ENCODE data around the gene ITGA2B.
"Not testable (repeated sequence)": the region's sequence is repeated elsewhere in the genome, so short reads cannot be mapped to it uniquely, and the experiment has no call there.

ITGA2B gene

GRCh38 chr17:44369414-44370023 is 19.9 kb downstream of the ITGA2B start:
- not testable (repeated sequence) for DNase-seq (ENCODE audit: low read depth in 2 of 3, low spot score in 2 of 3)

DNA sequence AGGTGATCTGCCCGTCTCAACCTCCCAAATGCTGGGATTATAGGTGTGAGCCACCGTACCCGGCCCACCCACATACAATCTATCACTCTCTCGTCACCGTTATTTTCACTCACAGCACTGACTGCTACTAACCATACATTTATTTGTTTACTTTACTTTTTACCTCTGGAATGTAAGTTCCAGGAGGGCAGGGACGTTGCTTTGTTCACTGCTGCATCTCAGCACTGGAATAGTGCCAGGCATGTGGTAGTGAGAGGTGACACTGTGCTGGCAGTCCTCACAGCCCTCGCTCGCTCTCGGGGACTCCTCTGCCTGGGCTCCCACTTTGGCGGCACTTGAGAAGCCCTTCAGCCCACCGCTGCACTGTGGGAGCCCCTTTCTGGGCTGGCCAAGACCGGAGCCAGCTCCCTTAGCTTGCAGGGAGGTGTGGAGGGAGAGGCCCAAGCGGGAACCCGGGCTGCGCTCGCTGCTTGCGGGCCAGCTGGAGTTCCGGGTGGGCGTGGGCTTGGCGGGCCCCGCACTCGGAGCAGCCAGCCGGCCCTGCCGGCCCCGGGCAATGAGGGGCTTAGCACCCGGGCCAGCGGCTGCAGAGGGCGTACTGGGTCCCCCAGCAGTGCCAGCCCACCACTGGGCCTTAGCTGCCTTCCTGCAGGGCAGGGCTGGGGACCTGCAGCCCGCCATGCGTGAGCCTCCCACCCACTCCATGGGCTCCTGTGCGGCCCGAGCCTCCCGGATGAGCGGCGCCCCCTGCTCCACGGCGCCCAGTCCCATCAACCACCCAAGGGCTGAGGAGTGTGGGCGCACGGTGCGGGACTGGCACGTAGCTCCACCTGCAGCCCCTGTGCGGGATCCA is 20.8 kb downstream of the ITGA2B start:
- DNase-seq (ENCODE audit: low read depth in 2 of 3, low spot score in 2 of 3), result not testable (repeated sequence)

- no peak for DNase-seq (ENCODE audit: low read depth in 2 of 3, low spot score in 2 of 3)
Observed at GRCh38 chr17:44367231-44367979, 22.0 kb downstream of the ITGA2B start.

DNA sequence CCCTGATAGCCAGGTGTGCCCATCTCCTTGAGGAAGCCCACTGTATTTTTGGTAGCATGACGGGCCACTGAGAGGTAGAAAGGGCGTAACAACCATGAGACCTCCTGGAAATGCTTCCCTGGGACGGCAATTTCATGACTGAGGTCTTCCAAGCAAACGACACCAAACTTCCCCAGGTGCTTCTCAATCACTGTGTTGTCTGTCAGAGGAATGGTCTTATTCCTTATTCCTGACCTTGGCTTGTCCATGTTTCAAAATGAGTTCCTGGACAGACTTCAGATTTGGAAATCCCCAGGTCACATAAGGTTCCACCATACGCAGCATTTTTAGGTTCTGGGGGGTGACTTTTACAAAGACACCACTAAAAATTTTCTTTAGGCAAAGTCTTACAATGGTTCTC is 24.4 kb downstream of the ITGA2B start:
- not testable (repeated sequence) for DNase-seq (ENCODE audit: low read depth in 2 of 3, low spot score in 2 of 3)

DNA sequence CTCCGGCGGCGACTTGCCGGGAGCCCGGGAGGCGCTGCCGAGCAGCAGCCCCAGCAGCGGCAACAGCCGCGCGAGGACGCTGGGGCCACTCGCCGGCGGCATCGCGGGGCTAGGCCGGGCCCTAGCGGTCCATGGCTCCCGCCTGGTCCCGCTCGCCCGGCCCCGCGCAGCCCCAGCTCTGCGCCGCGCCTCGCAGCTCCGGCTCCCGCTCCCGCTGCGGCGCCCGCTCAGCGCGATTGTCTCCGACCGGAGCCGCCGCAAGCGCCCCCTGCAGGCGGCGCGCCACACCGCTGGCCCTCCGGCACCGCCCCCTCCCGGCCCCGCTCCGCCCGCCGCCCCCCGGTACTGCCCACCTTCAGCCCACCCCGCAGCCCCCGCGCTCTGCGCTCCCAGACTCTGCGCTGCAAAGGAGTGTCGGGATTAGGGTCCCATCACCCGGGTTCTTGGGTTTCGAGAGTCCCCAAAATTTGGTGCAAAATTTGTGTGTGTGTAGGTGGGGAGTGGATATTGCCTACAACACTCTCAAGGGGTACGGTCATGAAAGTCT is 25.8 kb downstream of the ITGA2B start, which contains the start of gene FAM171A2:
FAM171A2 (minus strand) TSS at position 241 of the 547 bp plus-strand sequence; CDS start at position 102, 139 bp downstream.
- DNase-seq (ENCODE audit: low read depth in 2 of 3, low spot score in 2 of 3), result peak in 1 of 3 experiments; percentile 37

DNA sequence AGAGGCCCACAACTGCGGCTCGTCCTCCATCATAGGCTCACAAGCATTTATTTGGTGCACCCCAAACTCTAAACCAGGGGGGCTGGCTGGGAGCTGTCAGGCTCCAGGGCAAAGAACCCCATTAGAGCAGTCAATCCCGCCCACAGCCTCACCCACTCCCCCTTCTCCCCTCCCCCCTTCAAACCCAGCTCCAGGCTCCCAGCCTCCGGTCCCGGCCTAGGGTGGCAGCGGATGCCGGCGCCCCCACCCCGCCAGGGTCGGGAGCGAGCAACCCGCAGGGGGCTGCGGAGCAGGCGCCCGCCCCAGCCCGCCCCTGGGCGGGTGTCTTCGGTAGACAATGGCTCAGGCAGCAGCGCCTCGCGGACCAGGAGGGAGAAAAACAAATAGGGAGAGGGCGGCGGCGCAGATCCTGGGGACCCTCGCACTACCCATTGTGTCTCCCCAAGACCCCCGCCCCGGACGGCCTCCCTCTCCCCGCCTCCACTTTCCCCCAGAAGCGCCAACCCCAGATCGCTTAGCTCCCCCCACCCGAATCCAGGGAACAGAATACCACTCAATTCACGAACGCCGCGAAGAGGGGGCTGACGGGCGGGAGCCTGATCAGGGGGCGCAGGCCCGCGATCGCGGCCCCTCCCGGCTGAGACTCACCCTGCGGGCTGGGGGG is 26.4 kb downstream of the ITGA2B start:
- no peak for DNase-seq (ENCODE audit: low read depth in 2 of 3, low spot score in 2 of 3)

- DNase-seq (ENCODE audit: low read depth in 2 of 3, low spot score in 2 of 3), result no peak
Observed at GRCh38 chr17:44362459-44362948, 26.9 kb downstream of the ITGA2B start.

DNA sequence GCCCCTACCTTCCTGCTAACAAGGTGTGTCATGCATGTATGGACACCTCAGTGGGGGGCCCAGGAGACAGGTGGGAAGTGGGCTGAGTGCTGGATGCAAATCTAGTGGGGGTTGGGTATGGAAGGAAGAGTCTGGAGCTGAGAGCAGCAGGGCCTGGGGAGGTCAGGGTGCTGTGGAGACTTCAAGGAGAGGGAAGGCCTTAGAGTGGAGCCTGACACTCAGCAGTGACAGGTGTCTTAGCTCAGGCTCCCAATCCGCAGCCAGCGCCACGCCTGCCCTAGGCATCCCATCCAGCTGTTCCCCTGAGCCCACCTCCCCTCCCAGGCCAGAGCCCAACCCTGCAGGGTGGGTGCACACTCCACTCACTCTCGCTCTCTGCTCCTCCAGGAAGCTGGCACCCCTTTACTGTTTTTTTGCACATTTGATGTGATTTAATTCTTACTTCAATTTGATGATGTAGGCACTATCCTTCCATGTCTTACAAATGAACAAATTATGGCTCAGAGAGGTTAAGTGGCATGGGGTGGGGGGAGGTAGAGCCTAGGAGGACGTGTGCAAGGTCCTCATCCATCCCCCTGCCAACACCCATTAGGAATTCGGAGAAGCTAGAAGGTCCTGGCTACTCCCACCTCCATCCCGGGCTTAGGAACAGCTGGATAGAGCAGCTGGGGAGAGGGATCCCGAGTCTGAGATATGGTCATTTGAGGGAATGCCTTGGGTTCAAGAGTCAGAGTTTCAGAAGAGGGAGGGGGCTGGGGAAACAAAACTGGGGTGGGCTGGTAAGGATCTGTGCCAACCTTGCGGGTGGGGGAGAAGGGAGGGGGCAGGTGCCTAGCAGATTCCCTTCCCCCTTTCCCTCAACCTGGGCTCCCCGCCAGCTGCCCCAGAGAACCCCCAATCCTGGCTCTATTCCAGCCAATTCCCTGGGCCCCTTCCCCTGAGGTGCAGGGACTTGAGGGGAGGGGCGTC is 27.9 kb downstream of the ITGA2B start:
- no peak for DNase-seq (ENCODE audit: low read depth in 2 of 3, low spot score in 2 of 3)

DNA sequence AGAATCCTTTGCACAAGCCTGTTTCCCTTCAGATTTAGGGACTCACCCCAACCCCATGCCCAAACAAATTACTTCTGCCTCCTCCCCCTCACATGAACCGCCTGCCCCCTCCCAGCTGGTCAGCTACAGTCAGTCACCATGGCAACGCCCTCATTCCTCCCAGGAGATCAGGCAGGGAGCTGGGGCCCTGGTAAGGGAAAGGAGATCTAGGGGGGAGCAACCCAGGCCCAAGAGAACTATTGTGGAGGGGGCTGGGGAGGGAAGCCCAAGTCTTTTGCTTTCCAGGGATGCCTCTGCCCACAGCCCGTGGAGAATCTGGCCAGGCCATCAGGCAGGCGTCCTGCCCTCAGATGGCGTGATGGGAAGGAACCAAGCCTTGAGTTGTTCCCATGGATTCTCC is 28.6 kb downstream of the ITGA2B start:
- DNase-seq (ENCODE audit: low read depth in 2 of 3, low spot score in 2 of 3), result no peak

- DNase-seq (ENCODE audit: low read depth in 2 of 3, low spot score in 2 of 3), result no peak
Observed at GRCh38 chr17:44360144-44360533, 29.3 kb downstream of the ITGA2B start.

- no peak for DNase-seq (ENCODE audit: low read depth in 2 of 3, low spot score in 2 of 3)
Observed at GRCh38 chr17:44359458-44360143, 29.8 kb downstream of the ITGA2B start.

- DNase-seq (ENCODE audit: low read depth in 2 of 3, low spot score in 2 of 3), result no peak
Observed at GRCh38 chr17:44359006-44359405, 30.4 kb downstream of the ITGA2B start.

- no peak for DNase-seq (ENCODE audit: low read depth in 2 of 3, low spot score in 2 of 3)
Observed at GRCh38 chr17:44358066-44358465, 31.4 kb downstream of the ITGA2B start.

DNA sequence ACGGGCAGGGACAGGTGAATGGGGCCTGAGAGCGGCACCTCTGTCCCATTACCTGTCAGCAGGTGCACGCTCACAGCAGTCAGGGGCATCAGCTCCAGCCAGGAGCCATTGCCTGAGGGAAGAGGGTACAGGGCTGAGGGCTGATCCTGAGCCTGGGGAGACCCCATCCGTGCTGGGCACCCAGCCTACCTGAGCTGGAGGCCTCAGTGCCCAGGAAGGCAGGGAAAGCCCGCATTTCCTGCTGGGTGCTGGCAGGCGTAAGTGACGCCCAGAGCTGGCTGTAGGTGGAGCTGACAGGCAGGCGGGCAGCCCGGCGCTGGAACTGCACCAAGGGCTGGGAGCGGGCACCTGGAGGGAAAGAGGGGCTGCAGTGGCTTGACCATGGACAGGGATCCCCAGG is 33.2 kb downstream of the ITGA2B start:
- no peak for DNase-seq (ENCODE audit: low read depth in 2 of 3, low spot score in 2 of 3)

DNA sequence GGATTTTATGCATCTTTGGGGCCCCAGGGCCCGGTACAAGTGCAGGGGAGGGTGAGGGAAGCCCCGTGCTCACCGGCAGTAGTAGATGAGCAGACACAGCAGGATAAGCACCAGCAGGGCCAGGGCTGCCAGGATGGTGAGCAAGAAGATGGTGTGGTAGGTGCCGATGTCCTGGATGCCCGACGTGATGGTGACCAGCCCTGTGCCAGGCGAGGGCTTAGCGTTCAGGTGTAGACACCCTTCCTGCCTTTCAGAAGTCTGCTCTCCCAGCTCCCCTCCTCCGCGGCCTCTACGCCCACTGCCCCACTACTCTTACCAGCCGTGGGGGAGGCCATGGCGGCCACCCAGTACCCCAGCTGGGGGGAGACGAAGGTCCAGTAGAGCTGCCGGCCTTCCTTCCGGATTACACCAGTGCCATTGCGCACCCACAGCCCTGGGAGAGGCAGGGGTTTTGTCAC is 33.8 kb downstream of the ITGA2B start:
- no peak for DNase-seq (ENCODE audit: low read depth in 2 of 3, low spot score in 2 of 3)

DNA sequence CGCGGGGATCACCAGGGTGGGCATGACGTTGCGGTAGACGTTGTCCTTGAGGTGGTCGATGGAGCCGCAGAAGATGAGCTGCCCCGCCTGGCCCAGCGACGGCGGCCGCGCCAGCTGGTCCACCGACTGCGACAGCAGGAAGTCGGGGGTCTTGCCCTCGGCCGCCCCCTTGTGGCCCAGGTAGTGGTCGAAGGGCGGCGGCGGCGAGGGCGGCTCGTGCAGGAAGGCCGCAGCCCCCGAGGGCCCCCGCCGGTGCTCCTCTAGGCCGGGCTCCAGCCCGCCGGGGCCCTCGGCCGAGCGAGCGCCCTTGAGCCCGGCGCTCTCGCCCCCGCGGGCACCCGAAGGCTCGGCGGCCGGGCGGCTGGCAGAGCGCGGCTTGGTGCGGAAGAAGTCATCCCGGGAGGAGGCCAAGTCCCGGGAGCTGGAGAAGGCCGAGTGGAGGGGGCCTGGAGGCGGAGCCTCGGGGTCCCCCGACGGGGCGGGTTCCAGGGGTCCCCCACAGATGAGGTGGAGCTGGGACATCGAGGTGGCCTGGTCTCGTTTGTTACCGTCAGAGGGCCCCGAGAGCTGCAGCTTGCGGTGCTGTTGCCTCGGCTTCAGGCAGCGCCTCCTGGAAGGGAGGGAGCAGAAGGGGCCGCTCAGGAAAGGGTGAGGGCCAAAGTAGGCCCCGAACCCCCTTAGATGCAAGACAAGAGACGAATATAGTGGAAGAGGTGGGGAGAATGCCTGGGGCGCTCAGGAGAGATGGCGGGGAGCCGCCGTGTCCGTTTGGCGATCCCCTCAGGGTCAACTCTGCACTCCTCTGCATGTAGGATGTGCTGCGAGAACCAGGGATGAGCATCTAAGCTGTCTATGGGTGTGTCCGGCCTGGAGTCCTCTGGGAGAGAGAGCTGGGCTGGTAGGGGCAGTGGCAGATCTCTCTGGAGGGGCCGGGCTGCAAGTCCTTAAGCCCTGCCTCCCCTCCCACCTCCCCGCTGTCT is 34.6 kb downstream of the ITGA2B start:
- peak in 1 of 3 experiments; percentile 46 for DNase-seq (ENCODE audit: low read depth in 2 of 3, low spot score in 2 of 3)

DNA sequence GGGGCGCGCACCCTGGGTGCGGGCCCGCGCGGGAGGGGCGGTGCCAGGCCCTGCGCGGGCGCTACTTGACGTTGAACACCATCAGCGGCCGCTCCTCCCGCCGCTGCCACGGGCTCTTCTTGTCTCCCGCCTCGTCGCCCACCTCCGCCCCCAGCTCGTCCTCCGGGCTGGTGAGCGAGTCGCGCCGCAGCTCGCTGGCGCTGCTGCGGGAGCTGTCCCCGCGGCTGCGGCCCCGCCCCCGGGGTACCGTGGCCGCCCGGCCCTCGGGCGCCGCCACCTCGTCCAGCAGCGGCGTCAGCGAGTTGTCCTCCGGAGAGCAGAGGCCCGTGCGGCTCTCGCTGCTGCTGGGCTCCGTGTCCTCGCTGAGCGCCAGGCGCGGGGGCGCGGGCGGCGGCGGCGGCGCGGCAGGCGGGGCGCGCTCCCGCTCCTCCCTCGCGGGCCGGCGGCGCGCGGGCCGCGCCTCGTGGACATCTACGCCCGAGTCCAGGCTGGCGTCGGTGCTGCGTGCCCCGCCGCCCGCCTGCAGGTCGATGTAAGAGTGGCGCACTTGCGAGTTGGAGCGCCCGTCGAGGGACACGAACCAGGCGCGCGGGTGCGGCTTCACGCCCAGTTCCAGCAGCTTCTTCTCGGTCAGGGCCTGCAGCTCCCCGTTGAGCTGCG is 35.6 kb downstream of the ITGA2B start:
- no peak for DNase-seq (ENCODE audit: low read depth in 2 of 3, low spot score in 2 of 3)

Data from activated CD8-positive, alpha-beta memory T cell treated with anti-CD3 and anti-CD28 coated beads for 48 hours (primary cell).